ENCODE results near the gene SHROOM3.

GRCh38 chr4:76569706-76570105, 134.7 kb downstream of the SHROOM3 start:
- TF ChIP-seq POLR2AphosphoS5 (IDR thresholded peaks at IDR 0.05; ENCODE audit: low read depth, low read length): no peak
- no peak for TF ChIP-seq SIN3A (IDR thresholded peaks at IDR 0.05; ENCODE audit: borderline replicate concordance, insufficient read depth, low read length)

Data from PFSK-1 (cell line).